Fibroblast of lung (primary cell): ENCODE results near the gene PNPLA3. TPM values are rescaled to one million over a fixed set of nuclear protein-coding genes. Genes with fewer than 3 reads are reported as not detected.

Experiments
- DNase-seq, 2 donors: peaks; one replicate each; pipeline versions ENCODE4 v3.0.0 to v3.0.0-alpha.2; 2010; ENCODE audit warnings: low read depth in 2 of 2
- H2AFZ ChIP-seq: 2 replicates; pipeline ENCODE4 v1.5.1; 2012; ENCODE audit warnings: low read length, control low read depth, inconsistent platforms
- H3K27ac ChIP-seq: 2 replicates; pipeline ENCODE4 v1.5.1; 2011; ENCODE audit warnings: low read length, control low read depth; ENCODE audit not compliant: insufficient read depth
- H3K27me3 ChIP-seq: 2 replicates; pipeline ENCODE4 v1.5.1; 2011; ENCODE audit warnings: mild to moderate bottlenecking, low read length; ENCODE audit not compliant: control insufficient read depth, insufficient read depth
- H3K36me3 ChIP-seq: 2 replicates; pipeline ENCODE4 v1.5.1; 2011; ENCODE audit warnings: low read length; ENCODE audit not compliant: control insufficient read depth, insufficient read depth
- H3K4me1 ChIP-seq: 2 replicates; pipeline ENCODE4 v1.5.1; 2011; ENCODE audit warnings: low read length; ENCODE audit not compliant: control insufficient read depth, insufficient read depth; ENCODE audit errors: extremely low read depth
- H3K4me2 ChIP-seq: 2 replicates; pipeline ENCODE4 v1.5.1; 2011; ENCODE audit warnings: low read length, control low read depth; ENCODE audit not compliant: insufficient read depth; ENCODE audit errors: extremely low read depth
- H3K4me3 ChIP-seq, 4 experiments: fragments of 200-600 bp in 1 of 4; sonication (generic) in 1 of 4; replicated peaks in 1 of 4; 2 replicates each; pipeline ENCODE4 v1.5.1; 2011 to 2016; ENCODE audit warnings: low read length in 4 of 4, low read depth in 3 of 4, mild to moderate bottlenecking in 3 of 4, control low read depth in 2 of 4, inconsistent platforms in 1 of 4, mixed read lengths in 1 of 4; ENCODE audit not compliant: insufficient read depth in 1 of 4; ENCODE audit errors: control extremely low read depth in 1 of 4
- H3K79me2 ChIP-seq: 2 replicates; pipeline ENCODE4 v1.5.1; 2012; ENCODE audit warnings: mild to moderate bottlenecking, low read length, inconsistent platforms; ENCODE audit not compliant: control insufficient read depth, insufficient read depth
- H3K9ac ChIP-seq: 2 replicates; pipeline ENCODE4 v1.5.1; 2011; ENCODE audit warnings: mild to moderate bottlenecking, low read length, control low read depth; ENCODE audit not compliant: insufficient read depth
- H3K9me3 ChIP-seq: 2 replicates; pipeline ENCODE4 v1.5.1; 2012; ENCODE audit warnings: low read depth, low read length; ENCODE audit not compliant: control insufficient read depth, insufficient read depth
- H4K20me1 ChIP-seq: 2 replicates; pipeline ENCODE4 v1.5.1; 2011; ENCODE audit warnings: low read length; ENCODE audit not compliant: control insufficient read depth, insufficient read depth; ENCODE audit errors: extremely low read depth
- EZH2 ChIP-seq: IDR thresholded peaks from 2 replicates; pipeline ENCODE4 v1.5.1; 2012; ENCODE audit warnings: low read length, control low read depth, mild to moderate bottlenecking; ENCODE audit errors: missing control alignments
- polyA minus RNA-seq: library from RNA; depleted of rRNA, polyadenylated mRNA; stranded (reverse); fragments of >200 nt; gene quantifications from 2 replicates; pipeline ENCODE4 v1.2.3, GENCODE V29; 2011; ENCODE audit warnings: low replicate concordance
- polyA plus RNA-seq, 2 donors: library from polyadenylated mRNA; depleted of rRNA in 1 of 2; stranded (reverse) in 1 of 2; unstranded in 1 of 2; fragments of >200 nt; gene quantifications; 2 replicates each; pipeline ENCODE4 v1.2.1, GENCODE V29; 2011 to 2012; ENCODE audit warnings: missing spikeins in 1 of 2
- total RNA-seq: library from RNA; depleted of rRNA; stranded (reverse); fragments of >200 nt; gene quantifications from 2 replicates; pipeline ENCODE4 v1.2.1, GENCODE V29; 2014
- TF ChIP-seq, protein P1 (sequence below), 2 donors: IDR thresholded peaks in 1 of 2; conservative IDR thresholded peaks in 1 of 2; 1 replicate in 1 of 2; 2 replicates in 1 of 2; pipeline ENCODE4 v1.5.1; 2011 to 2012; ENCODE audit warnings: low read length in 2 of 2, control low read depth in 1 of 2, inconsistent platforms in 1 of 2, low read depth in 1 of 2, mild to moderate bottlenecking in 1 of 2

Gene PNPLA3, protein sequence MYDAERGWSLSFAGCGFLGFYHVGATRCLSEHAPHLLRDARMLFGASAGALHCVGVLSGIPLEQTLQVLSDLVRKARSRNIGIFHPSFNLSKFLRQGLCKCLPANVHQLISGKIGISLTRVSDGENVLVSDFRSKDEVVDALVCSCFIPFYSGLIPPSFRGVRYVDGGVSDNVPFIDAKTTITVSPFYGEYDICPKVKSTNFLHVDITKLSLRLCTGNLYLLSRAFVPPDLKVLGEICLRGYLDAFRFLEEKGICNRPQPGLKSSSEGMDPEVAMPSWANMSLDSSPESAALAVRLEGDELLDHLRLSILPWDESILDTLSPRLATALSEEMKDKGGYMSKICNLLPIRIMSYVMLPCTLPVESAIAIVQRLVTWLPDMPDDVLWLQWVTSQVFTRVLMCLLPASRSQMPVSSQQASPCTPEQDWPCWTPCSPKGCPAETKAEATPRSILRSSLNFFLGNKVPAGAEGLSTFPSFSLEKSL
- total RNA-seq (3.6 and 12.6 TPM in 2 replicates), polyA plus RNA-seq (4.6 and 6.8 TPM in 2 replicates), polyA minus RNA-seq (2.3 and 3.2 TPM in 2 replicates)
- 3.0 and 4.7 TPM in 2 replicates for polyA plus RNA-seq (2012)

DNA sequence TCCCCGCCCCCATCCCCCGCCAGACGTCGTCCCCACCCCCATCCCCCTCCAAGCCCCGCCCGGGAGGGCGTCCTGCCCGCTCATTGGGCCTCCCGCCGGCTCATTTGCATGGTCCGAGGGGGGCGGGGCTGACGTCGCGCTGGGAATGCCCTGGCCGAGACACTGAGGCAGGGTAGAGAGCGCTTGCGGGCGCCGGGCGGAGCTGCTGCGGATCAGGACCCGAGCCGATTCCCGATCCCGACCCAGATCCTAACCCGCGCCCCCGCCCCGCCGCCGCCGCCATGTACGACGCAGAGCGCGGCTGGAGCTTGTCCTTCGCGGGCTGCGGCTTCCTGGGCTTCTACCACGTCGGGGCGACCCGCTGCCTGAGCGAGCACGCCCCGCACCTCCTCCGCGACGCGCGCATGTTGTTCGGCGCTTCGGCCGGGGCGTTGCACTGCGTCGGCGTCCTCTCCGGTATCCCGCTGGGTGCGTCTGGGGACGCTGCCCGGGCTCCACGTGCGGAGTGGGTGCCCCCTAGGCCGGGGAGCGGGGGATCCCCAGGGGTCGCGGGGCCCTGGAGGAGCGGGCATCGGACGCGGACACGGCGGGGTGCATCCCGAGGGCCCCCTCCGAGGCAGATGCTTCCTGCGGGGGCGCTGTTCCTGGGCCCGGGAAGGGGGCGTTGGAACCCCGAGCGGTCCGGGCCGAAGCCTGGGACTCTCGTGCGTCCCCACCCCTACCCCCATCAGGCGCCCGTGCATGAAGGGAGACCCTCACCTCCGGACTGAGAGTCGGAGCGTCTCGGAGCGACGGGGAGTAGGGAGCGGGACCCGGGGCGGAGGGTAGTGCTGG is at the start of gene PNPLA3:
PNPLA3 (plus strand) TSS at position 175 of the 834 bp plus-strand sequence; CDS start at position 282, 107 bp downstream.
- H3K4me3 ChIP-seq: peak within 1 kb of the TSS; percentile 60 to 74 (median 70)
- H3K9ac ChIP-seq: peak within 1 kb of the TSS; percentile 66
- H2AFZ ChIP-seq: peak within 1 kb of the TSS; percentile 93
- H3K4me1 ChIP-seq: peaks cover 28% of the 10 kb centered on the region
- peak within 1 kb of the TSS; percentile 72 for H3K27ac ChIP-seq
- TF ChIP-seq EZH2: no peak
- TF ChIP-seq, protein P1, sequence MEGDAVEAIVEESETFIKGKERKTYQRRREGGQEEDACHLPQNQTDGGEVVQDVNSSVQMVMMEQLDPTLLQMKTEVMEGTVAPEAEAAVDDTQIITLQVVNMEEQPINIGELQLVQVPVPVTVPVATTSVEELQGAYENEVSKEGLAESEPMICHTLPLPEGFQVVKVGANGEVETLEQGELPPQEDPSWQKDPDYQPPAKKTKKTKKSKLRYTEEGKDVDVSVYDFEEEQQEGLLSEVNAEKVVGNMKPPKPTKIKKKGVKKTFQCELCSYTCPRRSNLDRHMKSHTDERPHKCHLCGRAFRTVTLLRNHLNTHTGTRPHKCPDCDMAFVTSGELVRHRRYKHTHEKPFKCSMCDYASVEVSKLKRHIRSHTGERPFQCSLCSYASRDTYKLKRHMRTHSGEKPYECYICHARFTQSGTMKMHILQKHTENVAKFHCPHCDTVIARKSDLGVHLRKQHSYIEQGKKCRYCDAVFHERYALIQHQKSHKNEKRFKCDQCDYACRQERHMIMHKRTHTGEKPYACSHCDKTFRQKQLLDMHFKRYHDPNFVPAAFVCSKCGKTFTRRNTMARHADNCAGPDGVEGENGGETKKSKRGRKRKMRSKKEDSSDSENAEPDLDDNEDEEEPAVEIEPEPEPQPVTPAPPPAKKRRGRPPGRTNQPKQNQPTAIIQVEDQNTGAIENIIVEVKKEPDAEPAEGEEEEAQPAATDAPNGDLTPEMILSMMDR (conservative IDR thresholded peaks at IDR 0.05 in 1 of 2, IDR thresholded peaks at IDR 0.05 in 1 of 2; ENCODE audit: low read depth in 1 of 2, low read length in 2 of 2): peak in 1 of 2 donors; percentile 34
- H3K27me3 ChIP-seq: no peaks in the 10 kb centered on the region
- peak; percentile 86 to 88 for DNase-seq
- H3K9me3 ChIP-seq: no peaks in the 10 kb centered on the region
- peak within 1 kb of the TSS; percentile 82 for H3K4me2 ChIP-seq
- peaks cover 7% of the 10 kb centered on the region for H3K36me3 ChIP-seq
- no peaks in the 10 kb centered on the region for H4K20me1 ChIP-seq
- H3K79me2 ChIP-seq: no peaks in the 10 kb centered on the region

DNA sequence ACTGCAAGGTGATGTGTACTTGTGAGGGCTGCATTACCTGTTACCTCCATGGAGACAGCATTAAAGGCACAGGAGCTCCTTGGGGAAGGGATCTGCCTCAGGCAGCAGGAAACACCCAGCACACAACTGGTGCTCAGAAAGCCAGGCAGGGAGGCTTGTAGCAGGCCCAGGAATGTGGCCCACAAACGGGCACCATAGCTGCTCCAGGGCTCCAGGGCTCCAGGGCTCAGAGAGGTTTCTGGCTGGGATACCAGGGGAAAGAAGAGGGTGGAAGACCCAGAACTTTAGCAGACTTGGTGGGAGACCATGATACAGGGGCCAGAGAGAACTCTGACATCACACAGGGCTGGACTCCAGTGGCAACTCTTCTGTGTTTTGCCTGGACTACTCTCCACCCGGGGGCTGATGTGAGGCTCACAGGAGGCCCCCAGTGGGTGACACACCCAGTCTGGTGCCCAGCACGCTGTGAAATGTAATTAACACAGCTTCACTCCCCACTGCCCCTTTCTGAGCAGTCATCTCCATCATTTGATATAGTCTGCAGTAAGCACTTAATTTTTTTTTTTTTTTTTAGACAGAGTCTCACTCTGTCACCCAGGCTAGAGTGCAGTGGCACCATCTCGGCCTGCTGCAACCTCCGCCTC is 46.6 kb upstream of the PNPLA3 start:
- no peak overlapping the region for H3K4me2 ChIP-seq
- no peak overlapping the region for H3K27ac ChIP-seq
- H4K20me1 ChIP-seq: no peaks in the 10 kb centered on the region
- peaks cover 2% of the 10 kb centered on the region for H3K27me3 ChIP-seq
- no peaks in the 10 kb centered on the region for H3K79me2 ChIP-seq
- no peak overlapping the region for H3K9ac ChIP-seq
- H3K4me1 ChIP-seq: no peaks in the 10 kb centered on the region
- DNase-seq: no peak
- no peak for TF ChIP-seq EZH2
- TF ChIP-seq, protein P1 (conservative IDR thresholded peaks at IDR 0.05 in 1 of 2, IDR thresholded peaks at IDR 0.05 in 1 of 2; ENCODE audit: low read depth in 1 of 2, low read length in 2 of 2): no peak
- no peak overlapping the region for H3K4me3 ChIP-seq
- H2AFZ ChIP-seq: no peak overlapping the region
- no peaks in the 10 kb centered on the region for H3K36me3 ChIP-seq
- H3K9me3 ChIP-seq: no peaks in the 10 kb centered on the region
